HG02678 (cell line): ENCODE measurements around the gene PRKAG2.
"Not testable (repeated sequence)": the region's sequence is repeated elsewhere in the genome, so short reads cannot be mapped to it uniquely, and the experiment has no call there.

ENCODE experiments used
- ATAC-seq: cut with Tn5 transposase; IDR thresholded peaks from one replicate; pipeline ENCODE4 v1.9.1; 2021; ENCODE audit warnings: mild to moderate bottlenecking, moderate library complexity; ENCODE audit not compliant: unreplicated experiment

The PRKAG2 gene

DNA sequence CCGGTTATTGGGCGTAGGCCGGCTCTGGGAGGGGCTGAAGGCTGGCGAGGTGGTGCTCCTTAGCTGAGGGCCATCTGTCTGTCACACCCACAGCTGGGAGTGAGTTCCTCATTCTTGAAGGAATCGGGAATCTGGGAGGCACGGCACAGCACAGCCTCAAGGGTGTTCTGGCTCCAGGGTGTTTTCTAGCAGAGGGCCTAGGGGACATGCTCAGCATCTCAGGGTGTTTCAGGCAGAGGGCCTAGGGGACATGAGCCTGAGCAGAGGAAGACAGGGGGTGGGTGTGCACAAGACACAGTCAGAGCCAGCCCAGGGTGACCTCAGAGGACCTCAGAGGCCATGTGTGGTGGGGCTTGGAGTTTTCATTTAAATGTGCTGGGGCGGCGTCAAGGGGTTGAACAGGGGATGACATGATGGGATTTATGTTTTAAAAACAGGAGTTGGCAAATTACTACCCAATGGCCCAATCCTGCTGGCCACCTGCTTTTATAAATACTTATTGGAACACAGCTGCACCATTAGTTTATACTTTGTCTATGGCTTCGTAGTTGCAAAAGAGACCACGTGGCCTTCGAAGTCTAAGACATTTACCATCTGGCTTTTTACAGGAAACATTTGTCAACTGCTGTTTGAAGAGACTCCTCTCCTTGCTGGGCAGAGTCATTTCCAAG, 121.6 kb downstream of the PRKAG2 start:
- ATAC-seq: no peak

- no peak for ATAC-seq
These were observed 122.2 kb downstream of the PRKAG2 start for GRCh38 chr7:151754688-151755130.

DNA sequence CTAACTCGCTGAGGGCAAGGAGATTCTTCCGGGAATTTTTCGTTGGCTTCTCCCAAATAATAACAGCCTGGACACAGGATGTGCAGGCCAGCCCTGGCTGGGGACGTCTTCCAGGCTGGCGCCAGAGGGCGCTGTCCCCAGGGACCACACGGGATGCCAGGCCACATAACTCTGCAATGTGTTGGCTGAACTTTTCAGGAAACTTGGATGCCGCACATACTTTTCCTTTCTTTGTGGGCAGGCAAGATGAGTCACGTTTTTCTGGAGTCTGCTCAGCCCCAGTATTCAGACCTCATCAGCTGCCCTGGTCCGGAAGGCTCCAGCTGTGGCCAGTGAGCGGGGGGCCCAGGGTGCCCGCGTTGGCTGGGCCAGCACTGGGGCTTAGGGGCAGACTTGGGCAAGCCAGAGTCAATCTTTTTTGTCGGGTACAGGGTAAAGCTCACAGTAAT, 122.7 kb downstream of the PRKAG2 start:
- ATAC-seq: no peak

- no peak for ATAC-seq
These were observed 123.9 kb downstream of the PRKAG2 start for GRCh38 chr7:151752816-151753595.

GRCh38 chr7:151752037-151752436, 124.9 kb downstream of the PRKAG2 start:
- ATAC-seq: no peak

DNA sequence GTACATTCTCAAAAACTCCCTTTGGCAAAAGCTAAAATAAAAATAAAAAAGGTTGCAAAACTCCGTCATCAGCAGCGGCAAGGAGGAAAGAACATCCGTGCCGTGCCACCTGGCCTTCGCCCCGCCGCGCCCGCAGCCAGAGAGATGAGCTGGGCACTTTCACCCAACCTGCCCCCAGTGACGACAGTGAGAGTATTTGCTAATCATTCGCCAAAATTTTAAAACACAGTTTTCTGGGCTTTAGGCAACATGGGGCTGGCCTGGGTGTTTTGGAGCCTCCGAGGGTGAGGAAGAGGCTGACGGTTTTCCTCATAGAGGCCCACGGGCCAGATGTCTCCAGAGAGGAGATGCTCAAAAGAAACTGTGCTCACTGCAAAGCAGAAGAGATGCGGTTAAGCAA, 128.2 kb downstream of the PRKAG2 start:
- ATAC-seq: no peak

- ATAC-seq: not testable (repeated sequence)
These were observed 128.9 kb downstream of the PRKAG2 start for GRCh38 chr7:151748021-151748420.

DNA sequence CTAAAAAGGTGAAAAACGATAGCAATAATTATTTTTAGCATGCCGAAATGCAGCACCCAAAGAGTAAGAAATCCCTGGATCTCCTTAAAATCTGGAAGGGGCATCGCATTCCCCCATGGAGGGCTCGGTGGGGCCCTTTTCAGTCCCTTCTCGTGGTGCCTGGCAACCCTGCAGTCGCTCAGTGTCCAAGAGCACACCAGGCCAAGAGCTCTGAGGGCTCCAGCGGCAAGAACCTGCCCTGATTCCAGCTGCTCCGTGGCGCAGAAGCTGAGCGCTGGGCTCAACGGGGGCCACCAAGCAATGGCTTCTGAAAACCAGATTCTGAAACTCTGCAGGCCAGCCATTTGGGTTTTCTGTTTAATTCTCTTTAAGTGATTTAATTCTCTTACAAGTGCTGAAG, 131.2 kb downstream of the PRKAG2 start:
- ATAC-seq: no peak

DNA sequence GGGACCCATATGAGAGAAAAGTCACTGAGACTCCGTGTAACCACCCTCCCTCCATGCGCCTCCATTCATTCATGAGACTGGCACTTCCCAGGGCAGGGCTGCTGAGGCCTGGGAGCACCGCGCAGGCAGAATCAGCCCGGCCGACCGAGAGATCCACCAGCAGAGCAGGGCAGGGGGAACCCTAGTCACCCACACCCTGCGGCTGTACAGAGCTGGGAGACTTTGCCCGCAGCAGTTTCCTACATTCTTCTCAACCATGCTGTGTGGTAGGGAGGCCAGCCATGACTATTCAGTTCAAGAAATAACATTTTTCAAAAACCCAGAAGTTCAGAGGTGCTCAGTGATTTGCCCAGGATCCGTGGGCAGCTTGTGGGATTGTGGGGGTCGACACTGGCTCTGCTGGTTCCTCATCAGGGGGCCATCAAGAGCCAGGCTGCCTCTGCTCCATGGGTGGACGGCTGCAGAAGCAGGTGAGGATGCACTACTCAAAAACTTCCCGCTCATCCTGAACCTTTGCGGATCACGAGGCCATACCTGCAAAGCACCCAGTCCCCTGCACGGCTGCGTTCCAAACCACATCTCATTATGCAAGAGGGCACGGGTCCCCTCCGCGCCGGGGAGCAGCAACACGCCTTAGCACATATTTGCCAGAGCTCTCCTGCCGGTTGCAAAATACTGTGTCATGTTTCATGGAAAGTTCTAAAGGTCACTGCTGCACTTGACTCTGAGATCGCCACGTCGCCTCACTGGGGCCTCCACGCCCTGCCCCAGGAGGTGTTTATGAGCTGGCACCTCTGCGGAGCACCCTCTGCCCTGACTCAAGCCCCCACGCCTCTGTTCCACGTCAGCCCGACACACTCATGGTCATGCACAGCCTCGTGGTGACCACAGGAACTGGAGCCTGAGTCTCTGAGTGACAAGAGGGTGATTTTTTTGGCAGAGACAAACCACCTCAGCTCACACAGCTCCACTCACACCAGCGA, 132.0 kb downstream of the PRKAG2 start:
- no peak for ATAC-seq

GRCh38 chr7:151744051-151744580, 132.8 kb downstream of the PRKAG2 start:
- no peak for ATAC-seq

GRCh38 chr7:151743481-151743983, 133.4 kb downstream of the PRKAG2 start:
- no peak for ATAC-seq

- ATAC-seq: no peak
These were observed 134.0 kb downstream of the PRKAG2 start for GRCh38 chr7:151742713-151743480.

DNA sequence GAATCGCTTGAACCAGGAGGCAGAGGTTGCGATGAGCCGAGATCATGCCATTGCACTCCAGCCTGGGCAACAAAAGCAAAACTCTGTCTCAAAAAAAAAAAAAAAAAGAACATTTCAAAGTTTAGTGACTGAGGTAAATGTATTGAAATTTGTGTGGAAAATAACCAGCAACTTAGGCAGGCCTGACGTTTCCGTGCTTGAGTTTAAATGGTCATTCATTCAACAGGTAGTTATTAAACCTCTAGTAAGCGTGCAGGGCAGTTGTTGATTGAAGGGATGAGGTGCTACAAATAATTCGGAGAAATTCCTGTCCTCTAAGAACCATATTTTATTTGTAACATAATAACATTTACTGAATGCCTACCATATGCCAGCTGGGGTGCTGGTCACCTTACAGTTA, 135.3 kb downstream of the PRKAG2 start:
- ATAC-seq: no peak

- no peak for ATAC-seq
These were observed 136.6 kb downstream of the PRKAG2 start for GRCh38 chr7:151740081-151740851.

DNA sequence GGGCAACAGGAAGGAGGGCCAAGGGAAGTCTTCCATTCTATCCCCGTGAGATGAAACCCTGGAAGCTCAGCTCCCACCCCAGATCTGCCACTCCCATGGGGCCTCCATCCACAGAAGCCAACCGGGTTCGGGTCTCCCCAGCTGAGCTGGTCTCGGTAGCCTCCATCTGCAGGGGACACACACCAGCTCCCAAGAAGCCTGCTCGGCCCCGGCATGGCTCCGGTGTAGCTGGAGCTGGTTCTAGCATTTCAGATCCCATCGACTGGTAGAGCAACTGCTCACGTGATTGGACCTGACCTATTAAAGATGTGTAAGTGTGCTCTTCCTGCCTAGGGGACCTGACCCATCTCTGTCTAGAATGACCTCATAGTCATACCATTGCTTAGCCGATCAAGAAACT, 138.0 kb downstream of the PRKAG2 start:
- no peak for ATAC-seq

DNA sequence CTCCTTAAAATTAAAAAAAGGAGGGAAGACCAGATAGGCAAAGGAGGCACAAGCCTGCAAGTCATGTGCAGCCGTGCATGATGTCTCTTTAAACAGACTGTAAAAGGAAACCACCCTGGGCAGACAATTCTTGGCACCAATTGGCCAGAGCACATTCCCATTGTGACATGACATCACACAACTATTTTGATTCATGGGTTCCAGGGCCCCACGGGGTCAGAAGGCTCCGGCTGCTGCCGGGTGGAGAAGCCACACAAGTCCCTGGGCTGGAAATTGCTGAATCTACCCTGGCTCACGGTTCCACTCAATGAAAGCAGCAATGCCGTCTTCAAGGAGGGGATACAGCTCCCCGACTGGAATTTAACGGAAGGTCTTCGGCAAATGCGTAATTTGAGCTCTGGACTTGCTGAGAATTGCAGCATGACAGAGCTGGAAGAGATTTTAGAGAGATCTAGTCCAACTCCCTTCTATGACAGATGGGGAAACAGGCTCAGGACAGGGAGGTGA, 140.5 kb downstream of the PRKAG2 start:
- ATAC-seq: no peak

- no peak for ATAC-seq
These were observed 141.0 kb downstream of the PRKAG2 start for GRCh38 chr7:151735851-151736402.

- ATAC-seq: no peak
These were observed 141.6 kb downstream of the PRKAG2 start for GRCh38 chr7:151735186-151735850.
